Stimulated activated CD8-positive, alpha-beta memory T cell treated with anti-CD3 and anti-CD28 coated beads, Interleukin-15, amount 100 ng/mL, for 24 hours (primary cell): ENCODE measurements around the gene RMRP.
"Not testable (repeated sequence)": the region's sequence is repeated elsewhere in the genome, so short reads cannot be mapped to it uniquely, and the experiment has no call there.

Source experiments
- DNase-seq: peaks from one replicate; pipeline ENCODE4 v3.0.0-alpha.2; 2020; ENCODE audit warnings: low read depth

RMRP gene

GRCh38 chr9:35641478-35641877, 16.3 kb downstream of the RMRP start:
- not testable (repeated sequence) for DNase-seq

GRCh38 chr9:35640431-35640830, 17.4 kb downstream of the RMRP start:
- not testable (repeated sequence) for DNase-seq

GRCh38 chr9:35639631-35640030, 18.2 kb downstream of the RMRP start:
- DNase-seq: no peak

GRCh38 chr9:35639225-35639624, 18.6 kb downstream of the RMRP start:
- not testable (repeated sequence) for DNase-seq

GRCh38 chr9:35638751-35639150, 19.1 kb downstream of the RMRP start:
- DNase-seq: not testable (repeated sequence)

- DNase-seq: not testable (repeated sequence)
These were observed 20.3 kb downstream of the RMRP start for GRCh38 chr9:35637427-35637955.

- DNase-seq: not testable (repeated sequence)
These were observed 21.0 kb downstream of the RMRP start for GRCh38 chr9:35636877-35637246.

GRCh38 chr9:35636135-35636876, 21.5 kb downstream of the RMRP start:
- DNase-seq: no peak

- DNase-seq: no peak
These were observed 22.1 kb downstream of the RMRP start for GRCh38 chr9:35635730-35636129.

GRCh38 chr9:35629597-35629996, 28.2 kb downstream of the RMRP start:
- DNase-seq: no peak

- no peak for DNase-seq
These were observed 29.3 kb downstream of the RMRP start for GRCh38 chr9:35628389-35628991.

- no peak for DNase-seq
These were observed 30.2 kb downstream of the RMRP start for GRCh38 chr9:35627575-35627974.

GRCh38 chr9:35619800-35620158, 38.0 kb downstream of the RMRP start:
- no peak for DNase-seq

- no peak for DNase-seq
These were observed 38.7 kb downstream of the RMRP start for GRCh38 chr9:35618854-35619799.

GRCh38 chr9:35618325-35618727, 39.5 kb downstream of the RMRP start, which contains the start of gene CD72:
Gene CD72, minus strand, starts transcription at chr9:35618413. Its CDS starts 110 bp downstream, at chr9:35618303.
- no peak for DNase-seq

GRCh38 chr9:35617548-35617947, 40.3 kb downstream of the RMRP start:
- no peak for DNase-seq

GRCh38 chr9:35616681-35617459, 40.9 kb downstream of the RMRP start:
- DNase-seq: peak; percentile 36

- DNase-seq: no peak
These were observed 41.7 kb downstream of the RMRP start for GRCh38 chr9:35615981-35616680.

GRCh38 chr9:35612843-35613242, 45.0 kb downstream of the RMRP start:
- no peak for DNase-seq

- not testable (repeated sequence) for DNase-seq
These were observed 45.8 kb downstream of the RMRP start for GRCh38 chr9:35612066-35612465.

- DNase-seq: no peak
These were observed 46.5 kb downstream of the RMRP start for GRCh38 chr9:35611230-35611797.
